A673 (cell line): ENCODE results near the gene MYCL. TPM values are rescaled to one million over a fixed set of nuclear protein-coding genes. Genes with fewer than 3 reads are reported as not detected.

ENCODE experiments used
- BruUV-seq: library from RNA; stranded (reverse); fragments of 400-500 nt; replicated peaks from 2 replicates; lab custom pipeline; 2021; lab: Mats Ljungman, UMichigan
- CTCF ChIA-PET: fragments of 300-600 bp; sonication (Branson Sonifier 250); formaldehyde crosslinking; loops from one replicate; lab custom pipeline; 2022; ENCODE audit warnings: antibody characterized with exemption; lab: Charles Lee
- POLR2A ChIA-PET: fragments of 300-600 bp; sonication (Branson Sonifier 250); formaldehyde crosslinking; loops from one replicate; lab custom pipeline; 2022; ENCODE audit warnings: antibody characterized with exemption; ENCODE audit not compliant: low non-redundant PET; lab: Charles Lee
- DNase-seq: peaks from one replicate; pipeline ENCODE4 v3.0.0-alpha.2; 2015; ENCODE audit warnings: low spot score
- H3K27ac ChIP-seq: fragments of 200-600 bp; sonication (generic); 2 replicates; pipeline ENCODE4 v1.5.1; 2016; ENCODE audit warnings: mixed run types, low read depth, mild to moderate bottlenecking, mixed read lengths, antibody characterized with exemption, low read length; ENCODE audit not compliant: poor library complexity, severe bottlenecking
- H3K27me3 ChIP-seq: fragments of 200-600 bp; sonication (generic); replicated peaks from 2 replicates; pipeline ENCODE4 v1.6.1; 2017; ENCODE audit warnings: mixed run types, low read depth, mild to moderate bottlenecking, mixed read lengths, antibody characterized with exemption, low read length; ENCODE audit not compliant: insufficient read depth, poor library complexity
- H3K36me3 ChIP-seq: fragments of 200-600 bp; sonication (generic); 2 replicates; pipeline ENCODE4 v1.6.1; 2016; ENCODE audit warnings: mixed run types, mild to moderate bottlenecking, mixed read lengths, antibody characterized with exemption, low read length; ENCODE audit not compliant: insufficient read depth, poor library complexity, severe bottlenecking
- H3K4me1 ChIP-seq: fragments of 200-600 bp; sonication (generic); 2 replicates; pipeline ENCODE4 v1.6.1; 2017; ENCODE audit warnings: mixed run types, mild to moderate bottlenecking, mixed read lengths, antibody characterized with exemption, low read length; ENCODE audit not compliant: insufficient read depth, poor library complexity, severe bottlenecking
- H3K4me3 ChIP-seq: fragments of 200-600 bp; sonication (generic); 2 replicates; pipeline ENCODE4 v1.5.1; 2016; ENCODE audit warnings: low read depth, mixed run types, mild to moderate bottlenecking, mixed read lengths, low read length; ENCODE audit not compliant: poor library complexity, severe bottlenecking
- H3K9me3 ChIP-seq: fragments of 200-600 bp; sonication (generic); 2 replicates; pipeline ENCODE4 v1.6.1; 2016; ENCODE audit warnings: mixed run types, low read depth, mild to moderate bottlenecking, mixed read lengths, antibody characterized with exemption, low read length; ENCODE audit not compliant: poor library complexity, severe bottlenecking
- CTCF ChIP-seq: fragments of 300-800, 200-600 bp; sonication (generic); conservative IDR thresholded peaks from 2 replicates; pipeline ENCODE4 v1.5.1; 2017; ENCODE audit warnings: low read depth, mild to moderate bottlenecking, antibody characterized with exemption, low read length, moderate library complexity, mixed read lengths
- EZH2 ChIP-seq: fragments of 200-600 bp; sonication (generic); IDR thresholded peaks from 2 replicates; pipeline ENCODE4 v1.6.1; 2017; ENCODE audit warnings: borderline replicate concordance, low read depth, mild to moderate bottlenecking, mixed read lengths, antibody characterized with exemption, low read length; ENCODE audit not compliant: poor library complexity, severe bottlenecking
- intact Hi-C: fragments of 100-400 bp; cut with micrococcal nuclease; formaldehyde crosslinking; loops from one replicate; pipeline ENCODE4 v1.10.0; 2022; ENCODE audit not compliant: unreplicated experiment
- total RNA-seq: library from RNA; stranded (reverse); gene quantifications from 2 replicates; pipeline ENCODE4 v1.2.3, GENCODE V29; 2021

The MYCL gene
- total RNA-seq, 1 experiment from 2014 or later, result 0.58 TPM

GRCh38 chr1:39946216-39946615, 44.5 kb upstream of the MYCL start:
- TF ChIP-seq CTCF (no peak), EZH2 (no peak)
- Histone ChIP-seq H3K27me3 (no peaks in the 10 kb centered on the region), H3K27ac (no peak overlapping the region), H3K4me3 (no peak overlapping the region), H3K36me3 (no peaks in the 10 kb centered on the region), H3K4me1 (no peaks in the 10 kb centered on the region), H3K9me3 (no peaks in the 10 kb centered on the region)
- POLR2A ChIA-PET, result no interaction called here
- intact Hi-C loops, result no loop called here
- DNase-seq, result no peak
- CTCF ChIA-PET, result no interaction called here
- no TSS peak for BruUV-seq

DNA sequence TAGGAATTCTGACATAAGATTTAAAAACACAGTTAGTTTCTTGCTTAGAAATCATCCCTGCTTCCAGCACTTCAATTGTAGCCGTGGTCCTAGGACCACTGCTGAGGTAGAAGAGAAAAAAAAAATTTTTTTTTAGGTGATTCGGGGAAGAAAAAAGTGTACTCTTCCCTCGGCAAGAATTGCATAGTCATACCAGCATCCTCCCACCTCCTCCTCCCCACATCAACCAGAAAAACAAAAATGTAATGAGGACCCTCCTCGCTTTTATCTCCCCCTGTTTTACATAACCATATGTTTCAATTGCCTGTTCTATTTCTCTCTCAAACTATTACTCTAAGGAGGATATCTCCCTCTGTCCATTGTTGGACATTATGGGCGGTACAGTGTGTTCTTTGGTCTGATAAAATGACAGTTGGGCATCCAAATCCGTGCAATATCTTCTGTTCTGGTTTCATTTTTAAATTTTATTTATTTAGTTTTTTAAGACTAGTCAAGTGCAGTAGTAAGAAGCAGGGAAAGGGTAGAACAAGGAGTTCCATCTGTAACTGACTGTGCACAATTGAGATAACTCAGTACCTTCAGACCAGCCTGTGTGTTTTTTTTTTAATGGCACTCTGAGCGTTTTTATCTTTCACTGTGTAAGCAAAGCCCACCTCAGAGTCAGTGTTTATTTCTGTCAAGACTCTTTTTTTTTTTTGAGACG, 42.8 kb upstream of the MYCL start:
- H3K9me3 ChIP-seq, result no peaks in the 10 kb centered on the region
- BruUV-seq, result no TSS peak
- intact Hi-C loops, result no loop called here
- ChIA-PET CTCF (no interaction called here), POLR2A (no interaction called here)
- H3K4me1 ChIP-seq, result no peaks in the 10 kb centered on the region
- H3K27ac ChIP-seq, result no peak overlapping the region
- TF ChIP-seq CTCF, result no peak
- TF ChIP-seq EZH2, result no peak
- no peaks in the 10 kb centered on the region for H3K27me3 ChIP-seq
- no peak overlapping the region for H3K4me3 ChIP-seq
- DNase-seq, result no peak
- no peaks in the 10 kb centered on the region for H3K36me3 ChIP-seq

- no peak overlapping the region for H3K27ac ChIP-seq
- CTCF ChIA-PET, result no interaction called here
- intact Hi-C loops, result no loop called here
- no peaks in the 10 kb centered on the region for H3K27me3 ChIP-seq
- no peak overlapping the region for H3K4me3 ChIP-seq
- H3K9me3 ChIP-seq, result no peaks in the 10 kb centered on the region
- H3K36me3 ChIP-seq, result no peaks in the 10 kb centered on the region
- TF ChIP-seq CTCF, result no peak
- no peak for TF ChIP-seq EZH2
- no peaks in the 10 kb centered on the region for H3K4me1 ChIP-seq
- no peak for DNase-seq
- POLR2A ChIA-PET, result interaction anchor here (0.6 kb wide), 1 partner anchor 413 kb away, joined by 11 read pairs; no protein-coding TSS in a partner anchor
- BruUV-seq, result no TSS peak
These were observed 42.0 kb upstream of the MYCL start for GRCh38 chr1:39943471-39944290.
